COLO829 (cell line): Measurements from ENCODE around the gene C6orf52.
"Not testable (repeated sequence)": the region's sequence is repeated elsewhere in the genome, so short reads cannot be mapped to it uniquely, and the experiment has no call there.

Experiments
- DNase-seq: peaks from one replicate; pipeline ENCODE4 v3.0.0; 2012; ENCODE audit warnings: low spot score

Gene C6orf52

DNA sequence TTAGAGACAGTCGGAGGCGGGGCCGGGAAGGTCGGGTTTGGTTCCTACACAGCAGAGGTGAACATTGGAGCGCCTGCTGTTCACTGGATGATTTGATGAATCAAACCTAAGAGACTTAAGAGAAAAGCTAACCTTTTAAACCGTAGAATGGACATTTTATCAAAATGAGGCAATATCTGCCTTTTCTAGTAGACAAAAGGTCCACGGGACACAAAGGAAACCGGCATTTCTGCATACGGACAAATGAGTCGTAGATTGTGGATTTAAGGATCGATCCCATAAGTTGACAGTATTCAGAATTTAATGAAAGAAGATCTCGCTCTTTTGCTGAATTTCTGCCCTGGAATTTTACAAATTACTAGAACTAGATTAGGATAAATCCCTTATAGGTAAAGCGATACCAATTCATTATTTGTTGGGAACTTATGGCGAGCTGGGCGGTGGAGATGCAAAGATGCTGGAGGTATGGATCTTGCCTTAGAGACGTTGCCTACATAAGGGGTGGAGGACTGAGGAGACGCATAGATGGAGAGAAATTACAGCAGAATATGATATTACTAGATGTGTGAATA lies 756 bp upstream of the C6orf52 start:
- no peak for DNase-seq

DNA sequence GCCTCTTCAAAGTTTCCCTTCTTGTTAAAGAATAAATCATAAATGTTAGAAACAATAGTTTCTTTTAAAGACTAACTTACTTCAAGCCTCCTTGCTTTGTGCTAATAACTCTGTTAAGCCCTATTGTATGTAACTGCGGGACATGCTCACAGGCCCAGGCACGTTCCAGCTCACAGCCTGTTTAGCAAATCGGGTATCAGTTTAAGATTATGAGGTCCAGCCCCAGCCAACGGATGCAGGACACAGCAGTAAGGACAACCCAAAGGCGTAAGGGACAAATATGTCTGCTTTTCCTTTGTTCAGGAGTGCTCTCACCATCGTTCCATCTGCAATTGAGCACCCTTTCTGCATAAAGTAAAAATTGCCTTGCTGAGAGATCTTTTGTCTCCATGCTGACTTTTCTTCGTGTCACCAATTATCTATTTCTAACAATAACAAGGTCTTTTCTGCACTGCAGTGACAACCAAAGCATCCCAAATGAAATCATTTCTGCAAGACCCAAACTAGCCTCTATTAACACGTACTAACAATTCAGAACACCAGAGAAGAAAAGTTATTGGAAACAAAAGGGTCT lies 1.4 kb downstream of the C6orf52 start:
- DNase-seq: no peak

DNA sequence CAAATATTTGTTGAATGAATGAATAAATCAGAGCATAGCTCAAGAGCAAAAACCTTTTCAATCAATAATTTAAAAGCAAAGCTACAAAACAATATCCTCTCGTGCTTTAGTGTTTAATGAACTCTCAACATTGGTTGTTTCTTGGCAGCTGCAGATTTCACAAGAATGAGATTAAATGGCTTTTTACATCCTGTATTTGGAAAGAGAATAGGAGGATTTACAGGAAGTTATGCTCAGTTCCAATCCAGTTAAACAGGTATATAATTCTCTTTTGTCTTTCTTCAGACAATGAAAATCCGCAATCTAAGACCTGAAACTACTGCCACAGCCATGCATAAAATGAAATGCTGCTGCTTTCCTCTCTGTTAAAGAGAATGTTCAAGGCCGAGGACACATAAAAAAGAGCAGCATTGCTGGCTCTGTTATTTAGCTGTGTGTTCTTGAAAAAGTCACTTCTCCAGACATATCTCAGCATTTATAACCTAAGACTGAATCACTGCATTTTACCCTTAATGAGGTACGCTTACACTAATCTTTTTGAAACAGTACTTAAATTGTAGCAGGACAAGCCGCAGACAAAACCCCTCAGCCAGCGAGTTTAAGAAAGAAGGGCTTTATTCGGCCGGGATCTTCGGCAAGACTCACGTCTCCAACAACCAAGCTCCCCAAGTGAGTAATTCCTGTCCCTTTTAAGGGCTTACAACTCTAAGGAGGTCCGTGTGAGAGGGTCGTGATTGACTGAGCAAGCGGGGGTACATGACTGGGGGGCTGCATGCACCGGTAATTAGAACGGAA lies 3.6 kb downstream of the C6orf52 start:
- DNase-seq: peak; percentile 73

DNA sequence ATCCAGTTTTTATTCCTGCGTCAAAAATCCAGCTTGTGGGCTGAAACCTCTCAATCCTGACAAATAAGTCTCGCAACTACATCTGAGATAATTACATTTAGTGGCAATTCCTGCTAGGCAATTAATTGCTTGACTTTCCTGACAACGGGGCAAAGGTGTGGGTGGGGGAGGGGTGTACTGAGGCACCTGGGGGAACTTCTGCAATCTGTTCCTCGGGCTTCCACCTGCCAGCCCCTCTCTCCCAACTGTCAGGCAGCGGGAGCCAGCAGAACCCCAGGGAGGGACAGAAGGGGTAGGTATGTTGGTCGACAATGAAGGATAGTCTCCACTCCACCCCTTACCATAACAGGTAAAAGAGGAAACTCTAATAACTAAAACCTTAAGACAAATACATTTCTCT lies 6.8 kb downstream of the C6orf52 start:
- no peak for DNase-seq

DNA sequence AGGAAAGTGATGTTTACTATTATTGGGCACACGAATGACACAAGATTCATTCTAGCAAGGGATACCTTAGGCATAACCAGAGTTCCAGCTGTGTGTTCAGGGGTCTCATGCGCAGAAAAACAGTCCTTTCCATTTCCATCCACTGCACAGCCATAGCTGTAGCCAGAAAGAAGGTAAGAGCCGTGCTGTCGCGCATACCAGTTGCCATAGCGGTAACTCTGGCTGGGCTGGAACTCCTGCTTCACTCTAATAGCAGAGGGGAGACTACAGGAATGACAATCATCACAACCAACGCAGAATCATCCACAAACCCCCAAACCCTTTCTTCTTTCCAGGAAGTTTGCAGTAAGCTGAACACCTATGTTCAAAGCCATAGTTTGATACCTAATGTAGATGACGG lies 7.5 kb downstream of the C6orf52 start:
- DNase-seq: no peak

DNA sequence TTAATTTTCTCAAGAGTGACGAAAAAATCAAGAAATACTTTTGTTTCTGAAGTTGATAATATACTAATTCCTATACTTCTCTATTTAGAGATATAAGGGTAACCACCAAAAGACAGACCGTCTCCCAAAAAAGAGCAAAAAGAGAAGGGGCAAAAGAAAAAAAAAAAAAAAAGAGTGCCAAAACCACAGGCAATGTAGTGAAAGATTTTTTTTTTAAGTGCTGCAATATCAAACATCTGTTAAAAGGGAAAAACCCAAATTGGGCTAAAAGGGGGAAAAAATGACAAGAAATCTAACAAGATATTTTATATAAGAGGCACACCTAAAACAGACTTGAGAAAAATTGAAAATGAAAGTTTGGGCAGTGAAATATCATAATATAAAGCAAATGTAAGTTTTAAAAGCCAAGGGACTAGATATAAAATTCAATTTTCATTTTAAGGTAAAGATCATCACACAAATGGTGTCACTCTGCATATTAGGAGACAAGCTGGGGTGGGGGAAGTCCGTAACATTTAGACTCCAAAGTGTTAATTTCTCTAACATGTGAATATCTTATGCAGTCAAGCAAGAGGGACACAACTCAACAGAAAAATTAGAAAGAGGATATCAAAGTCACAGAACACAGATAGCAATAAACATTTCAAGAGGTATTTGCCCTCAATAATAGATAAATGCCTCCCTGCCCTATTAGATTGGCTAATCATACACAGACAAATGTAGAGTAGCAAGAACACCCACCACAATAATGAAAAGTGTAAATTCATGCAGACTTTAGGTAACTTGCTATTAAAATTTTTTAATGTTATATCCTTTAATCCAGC lies 9.1 kb downstream of the C6orf52 start:
- DNase-seq: no peak

DNA sequence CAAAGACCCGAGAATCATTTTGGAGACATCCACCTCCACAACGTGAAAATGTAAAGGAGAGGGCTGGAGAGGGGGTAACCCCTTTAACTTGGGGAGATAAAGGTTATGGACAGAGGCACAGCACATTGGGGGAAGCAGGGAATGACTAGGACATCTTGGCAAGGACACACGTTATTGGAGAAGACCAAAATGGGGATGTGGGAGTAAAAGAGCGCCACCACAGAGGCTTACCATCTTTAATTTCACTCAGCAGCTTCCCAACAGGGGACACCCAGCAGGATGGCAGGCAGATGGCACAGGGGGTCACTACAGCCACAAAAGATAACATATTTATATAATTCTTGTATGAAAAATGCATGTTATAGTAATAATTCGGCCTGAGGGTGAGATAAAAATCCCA lies 9.8 kb downstream of the C6orf52 start:
- no peak for DNase-seq

DNA sequence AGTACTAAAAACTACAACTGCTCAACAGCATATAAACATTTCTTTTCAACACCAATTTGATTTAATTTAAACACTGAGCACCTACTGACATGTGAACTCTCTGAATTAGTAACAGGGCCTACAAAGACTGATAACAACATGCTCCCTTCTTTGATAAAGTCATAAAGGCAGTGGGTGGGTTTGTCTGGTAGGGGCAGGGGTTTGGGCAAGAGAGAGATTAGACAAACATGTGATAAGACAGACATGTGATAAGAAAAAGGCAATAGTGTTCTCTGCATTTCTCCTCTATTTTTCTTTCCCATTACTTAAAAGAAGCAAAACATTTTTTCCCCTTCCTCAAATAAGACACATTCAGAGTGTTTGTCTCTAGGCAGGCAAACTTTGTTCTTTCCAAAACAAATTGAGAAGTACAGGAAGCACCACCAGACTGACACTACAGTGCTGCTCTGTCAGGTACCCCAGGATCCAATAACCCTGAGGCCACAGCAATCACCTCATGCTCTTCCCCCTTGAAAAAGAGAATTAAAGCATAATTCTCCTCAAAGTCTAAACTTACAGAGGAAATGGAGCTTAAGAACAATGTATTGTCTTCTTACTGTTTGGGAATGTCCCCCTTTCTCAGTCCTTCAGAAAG lies 11.9 kb downstream of the C6orf52 start:
- DNase-seq: no peak

DNA sequence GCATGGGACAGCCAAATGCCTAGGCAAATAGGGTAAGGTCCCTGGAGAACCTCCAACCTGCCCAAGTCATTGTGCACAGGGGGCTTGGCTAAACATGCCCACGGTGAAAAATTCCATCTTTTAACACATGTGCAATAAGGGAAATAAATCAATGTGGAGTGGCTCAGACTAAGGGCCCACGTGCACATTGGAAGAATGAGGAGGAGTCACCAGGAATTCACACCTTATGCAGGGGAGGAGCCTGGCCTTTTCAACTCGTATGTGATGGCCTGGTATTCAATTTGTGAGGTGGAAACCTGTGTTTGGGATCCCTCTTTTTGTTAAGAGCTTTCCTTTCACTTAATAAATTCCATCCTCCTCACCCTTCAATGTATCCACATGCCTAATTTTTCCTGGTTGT lies 12.6 kb downstream of the C6orf52 start:
- DNase-seq: no peak

DNA sequence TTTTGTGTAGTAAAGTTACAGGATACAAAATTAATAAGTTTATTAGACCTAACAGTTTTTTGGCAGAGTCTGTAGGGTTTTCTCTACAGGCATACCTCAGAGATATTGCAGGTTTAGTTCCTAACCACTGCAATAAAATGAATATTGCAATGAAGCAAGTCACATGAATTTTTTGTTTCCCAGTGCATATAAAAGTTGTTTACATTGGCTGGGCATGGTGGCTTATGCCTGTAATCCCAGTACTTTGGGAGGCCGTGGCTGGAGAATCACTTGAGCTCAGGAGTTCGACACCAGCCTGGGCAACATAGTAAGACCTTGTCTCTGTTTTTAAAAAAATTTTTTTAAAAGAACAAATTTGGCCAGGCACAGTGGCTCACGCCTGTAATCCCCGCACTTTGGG lies 16.0 kb downstream of the C6orf52 start:
- no peak for DNase-seq

DNA sequence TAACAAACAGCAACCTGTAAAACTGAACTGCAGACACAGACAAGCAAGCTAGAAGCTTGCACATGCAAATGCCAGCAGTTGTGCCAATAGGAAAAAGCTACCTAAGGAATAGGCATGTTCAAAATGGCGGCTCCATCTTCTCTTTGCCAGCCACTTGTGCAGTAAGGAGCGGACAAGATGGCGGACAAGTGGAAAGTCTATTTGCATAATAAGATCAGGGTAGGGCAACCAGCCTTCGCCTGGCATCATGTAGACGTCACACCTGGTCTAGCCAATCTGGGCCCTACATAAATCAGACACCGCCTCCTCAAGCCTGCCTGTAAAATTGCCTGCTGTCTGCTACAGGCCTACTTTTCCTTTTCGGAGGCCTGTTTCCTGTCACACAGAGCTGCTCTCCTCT lies 18.0 kb downstream of the C6orf52 start:
- DNase-seq: no peak

DNA sequence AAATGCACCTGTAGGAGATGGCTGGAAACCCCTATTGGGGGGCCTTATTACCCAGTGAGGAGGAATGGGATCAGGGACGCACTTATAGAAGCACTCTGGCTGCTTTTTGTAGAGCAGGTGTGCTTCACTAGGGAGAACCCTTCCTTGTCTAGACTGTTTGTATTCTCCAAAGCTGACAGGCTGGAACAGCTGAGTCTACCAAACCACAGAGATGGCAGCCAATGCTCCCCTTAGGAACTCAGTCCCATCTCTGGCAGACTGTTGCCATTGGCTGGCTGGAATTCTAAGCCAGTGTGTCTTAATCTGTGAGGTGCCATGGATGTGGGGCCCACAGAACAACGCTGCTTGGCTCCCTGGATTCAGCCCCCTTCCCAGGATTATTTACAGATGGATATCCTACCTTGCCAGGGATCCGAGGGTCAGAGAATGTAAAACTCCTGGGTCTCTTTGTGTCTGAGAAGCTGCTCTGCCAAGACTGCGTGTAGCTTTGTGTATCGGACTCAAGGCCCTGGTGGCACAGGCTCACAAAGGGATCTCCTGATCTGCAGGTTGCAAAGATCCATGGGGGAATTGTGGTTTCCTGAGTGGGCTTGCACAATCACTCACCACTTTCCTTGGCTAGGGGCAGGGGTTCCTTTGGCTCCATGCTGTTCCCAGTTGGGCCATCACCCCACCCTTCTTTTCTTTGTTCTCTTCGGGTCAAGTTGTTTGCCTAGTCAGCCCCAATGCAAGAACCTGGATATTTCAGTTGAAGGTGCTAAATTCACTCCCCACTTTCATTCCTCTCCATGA lies 26.1 kb downstream of the C6orf52 start:
- DNase-seq: no peak

DNA sequence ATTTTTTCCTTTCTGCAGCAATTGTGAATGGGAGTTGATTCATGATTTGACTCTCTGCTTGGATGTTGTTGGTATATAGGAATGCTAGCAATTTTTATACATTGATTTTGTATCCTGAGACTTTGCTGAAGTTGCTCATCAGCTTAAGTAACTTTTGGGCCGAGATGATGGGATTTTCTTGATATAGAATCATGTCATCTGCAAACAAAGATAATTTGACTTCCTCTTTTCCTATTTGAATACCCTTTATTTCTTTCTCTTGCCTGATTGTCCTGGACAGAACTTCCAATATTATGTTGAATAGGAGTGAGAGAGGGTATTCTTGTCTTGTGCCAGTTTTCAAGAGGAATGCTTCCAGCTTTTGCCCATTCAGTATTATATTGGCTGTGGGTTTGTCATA lies 28.8 kb downstream of the C6orf52 start:
- not testable (repeated sequence) for DNase-seq

DNA sequence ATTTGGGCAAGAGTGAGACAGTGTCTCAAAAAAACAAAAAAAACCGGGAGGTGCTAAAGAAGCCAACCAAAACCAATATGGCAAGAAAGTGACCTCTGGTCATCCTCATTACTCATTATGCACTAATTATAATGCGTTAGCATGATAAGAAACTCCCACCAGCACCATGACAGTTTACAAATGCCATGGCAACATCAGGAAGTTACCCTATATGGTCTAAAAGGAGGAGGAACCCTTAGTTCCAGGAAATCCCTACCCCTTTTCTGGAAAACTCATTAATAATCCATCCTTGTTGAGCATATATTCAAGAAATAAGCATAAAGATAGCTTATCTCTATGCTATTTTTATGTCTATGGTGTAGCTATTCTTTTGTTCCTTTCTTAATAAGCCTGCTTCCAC lies 31.7 kb downstream of the C6orf52 start:
- DNase-seq: no peak

DNA sequence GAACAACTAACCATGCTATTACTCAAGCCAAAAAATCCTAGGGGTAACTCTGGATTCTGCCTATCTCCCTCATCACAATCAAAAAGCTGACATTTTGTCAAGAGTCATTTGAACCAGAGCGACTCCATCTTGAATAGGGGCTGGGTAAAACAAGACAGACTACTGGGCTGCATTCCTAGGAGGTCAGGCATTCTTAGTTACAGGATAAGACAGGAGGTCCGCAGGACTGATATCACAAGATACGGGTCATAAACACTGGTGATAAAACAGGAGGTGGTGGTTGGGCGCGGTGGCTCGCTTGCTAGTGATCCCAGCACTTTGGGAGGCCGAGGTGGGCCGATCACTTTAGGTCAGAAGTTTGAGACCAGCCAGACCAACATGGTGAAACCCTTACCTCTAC lies 32.2 kb downstream of the C6orf52 start:
- no peak for DNase-seq

DNA sequence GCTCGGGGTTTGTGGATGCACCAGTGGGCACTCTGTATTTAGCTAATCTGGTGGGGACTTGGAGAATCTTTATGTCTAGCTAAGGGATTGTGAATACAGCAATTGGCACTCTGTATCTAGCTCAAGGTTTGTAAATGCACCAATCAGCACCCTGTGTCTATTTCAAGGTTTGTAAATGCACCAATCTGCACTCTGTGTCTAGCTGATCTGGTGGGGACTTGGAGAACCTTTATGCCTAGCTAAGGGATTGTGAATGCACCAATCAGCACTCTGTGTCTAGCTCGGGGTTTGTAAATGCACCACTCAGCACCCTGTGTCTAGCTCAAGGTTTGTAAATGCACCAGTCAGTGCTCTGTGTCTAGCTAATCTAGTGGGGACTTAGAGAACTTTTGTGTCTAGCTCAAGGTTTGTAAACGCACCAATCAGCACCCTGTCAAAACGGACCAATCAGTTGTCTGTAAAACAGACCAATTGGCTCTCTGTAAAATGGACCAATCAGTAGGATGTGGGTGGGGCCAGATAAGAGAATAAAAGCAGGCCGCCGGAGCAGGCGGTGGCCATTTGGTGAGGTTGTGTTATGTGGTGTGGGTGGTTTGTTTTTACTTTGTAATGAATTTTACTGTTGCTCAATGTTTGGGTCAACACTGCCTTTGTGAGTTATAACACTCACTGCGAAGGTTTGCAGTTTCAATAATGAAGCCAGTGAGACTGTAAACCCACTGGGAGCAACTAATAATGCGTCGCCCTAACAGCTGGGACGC lies 33.8 kb downstream of the C6orf52 start:
- DNase-seq: not testable (repeated sequence)

DNA sequence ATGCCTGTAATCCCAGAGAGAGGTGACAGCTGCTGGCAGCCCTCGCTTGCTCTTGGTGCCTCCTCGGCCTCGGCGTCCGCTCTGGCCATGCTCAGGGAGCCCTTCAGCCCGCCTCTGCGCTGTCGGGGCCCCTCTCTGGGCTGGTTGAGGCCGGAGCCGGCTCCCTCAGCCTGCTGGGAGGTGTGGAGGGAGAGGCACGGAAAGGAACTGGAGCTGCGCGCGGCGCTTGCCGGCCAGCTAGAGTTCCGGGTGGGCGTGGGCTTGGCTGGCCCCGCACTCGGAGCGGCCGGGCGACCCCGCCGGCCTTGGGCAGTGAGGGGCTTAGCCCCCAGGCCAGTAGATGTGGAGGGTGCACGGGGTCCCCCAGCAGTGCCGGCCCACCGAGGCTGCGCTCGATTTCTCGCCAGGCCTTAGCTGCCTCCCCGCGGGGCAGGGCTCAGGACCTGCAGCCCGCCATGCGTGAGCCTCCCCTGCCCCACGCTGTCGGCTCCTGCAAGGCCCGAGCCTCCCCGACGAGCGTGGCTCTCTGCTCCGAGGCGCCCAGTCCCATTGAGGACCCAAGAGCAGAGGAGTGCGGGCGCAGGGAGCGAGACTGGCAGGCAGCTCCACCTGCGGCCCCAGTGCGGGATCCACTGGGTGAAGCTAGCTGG lies 34.6 kb downstream of the C6orf52 start:
- no peak for DNase-seq

DNA sequence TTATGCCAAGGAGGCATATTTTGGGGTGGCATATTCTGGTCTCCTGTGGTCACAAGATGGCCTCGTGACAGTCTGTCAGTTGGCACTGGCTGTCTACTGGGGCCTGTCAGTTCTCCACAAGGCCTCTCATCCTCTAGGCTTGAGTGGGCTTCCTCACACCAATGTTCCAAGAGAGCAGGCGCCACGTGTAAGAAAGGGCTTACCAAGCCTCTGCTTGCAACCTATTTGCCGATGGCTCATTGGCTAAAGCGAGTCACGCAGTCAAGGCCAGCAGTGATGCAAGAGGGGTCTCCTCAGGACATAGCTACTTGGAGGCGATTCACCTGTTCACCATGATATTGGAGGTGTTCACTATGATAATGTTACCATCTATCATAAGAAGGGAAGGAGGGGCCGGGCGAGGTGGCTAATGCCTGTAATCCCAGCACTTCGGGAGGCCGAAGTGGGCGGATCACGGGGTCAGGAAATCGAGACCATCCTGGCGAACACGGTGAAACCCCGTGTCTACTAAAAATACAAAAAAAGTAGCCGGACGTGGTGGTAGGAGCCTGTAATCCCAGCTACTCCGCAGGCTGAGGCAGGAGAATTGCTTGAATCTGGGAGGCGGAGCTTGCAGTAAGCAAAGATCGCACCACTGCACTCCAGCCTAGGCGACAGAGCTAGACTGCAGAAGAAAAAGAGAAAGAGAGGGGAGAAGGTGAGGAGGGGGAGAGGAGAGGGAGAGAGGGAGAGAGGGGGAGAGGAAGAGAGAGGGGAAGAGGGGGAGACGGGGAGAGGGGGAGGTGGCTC lies 35.3 kb downstream of the C6orf52 start:
- DNase-seq: no peak

DNA sequence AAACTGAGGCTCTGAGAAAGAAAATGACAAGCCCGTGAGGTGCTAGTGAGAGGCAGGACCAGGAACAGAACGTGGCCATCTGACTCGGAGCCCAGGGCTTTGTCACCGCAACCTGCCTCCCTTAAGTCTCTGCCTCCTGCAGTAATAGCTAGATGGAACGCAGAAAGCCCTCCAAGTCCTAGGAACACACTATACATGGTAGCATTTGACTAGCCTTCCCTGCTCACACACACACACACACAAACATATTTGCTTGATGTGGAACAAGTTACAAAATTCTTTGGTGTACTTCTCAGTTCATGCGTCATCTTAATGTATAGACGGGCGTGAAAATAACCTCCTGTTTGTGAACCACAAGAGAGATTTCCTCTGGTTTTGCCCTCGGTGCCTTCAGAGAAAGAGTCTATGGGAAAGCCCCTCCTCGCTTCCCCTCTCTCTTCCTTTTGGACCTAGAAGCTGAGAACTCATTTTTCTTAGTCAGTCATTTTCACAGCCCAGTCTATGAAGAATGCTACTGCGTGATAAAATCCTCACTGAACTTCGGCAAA lies 38.8 kb downstream of the C6orf52 start:
- no peak for DNase-seq
